ENCODE measurements around the gene NFATC3.

The NFATC3 gene

DNA sequence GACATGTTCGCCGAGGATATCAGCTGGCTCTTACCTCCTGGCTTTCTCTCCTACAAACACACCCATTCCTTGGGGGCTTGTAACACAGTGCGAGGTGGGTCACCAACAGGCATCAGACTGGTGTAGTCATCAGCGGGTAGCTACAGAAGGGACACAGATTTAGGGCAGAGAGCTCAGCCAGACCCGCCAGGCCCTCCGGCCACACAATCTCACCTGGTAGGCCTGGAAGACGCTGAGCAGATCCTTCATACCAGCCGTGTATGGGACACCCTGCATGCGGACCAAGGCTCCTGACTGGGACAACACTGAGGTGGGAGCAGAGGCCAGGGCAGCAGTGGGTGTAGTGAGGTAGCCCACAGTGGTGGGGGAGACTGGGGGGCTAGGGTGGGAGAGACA is 145.0 kb downstream of the NFATC3 start:
- TF ChIP-seq, protein P1, sequence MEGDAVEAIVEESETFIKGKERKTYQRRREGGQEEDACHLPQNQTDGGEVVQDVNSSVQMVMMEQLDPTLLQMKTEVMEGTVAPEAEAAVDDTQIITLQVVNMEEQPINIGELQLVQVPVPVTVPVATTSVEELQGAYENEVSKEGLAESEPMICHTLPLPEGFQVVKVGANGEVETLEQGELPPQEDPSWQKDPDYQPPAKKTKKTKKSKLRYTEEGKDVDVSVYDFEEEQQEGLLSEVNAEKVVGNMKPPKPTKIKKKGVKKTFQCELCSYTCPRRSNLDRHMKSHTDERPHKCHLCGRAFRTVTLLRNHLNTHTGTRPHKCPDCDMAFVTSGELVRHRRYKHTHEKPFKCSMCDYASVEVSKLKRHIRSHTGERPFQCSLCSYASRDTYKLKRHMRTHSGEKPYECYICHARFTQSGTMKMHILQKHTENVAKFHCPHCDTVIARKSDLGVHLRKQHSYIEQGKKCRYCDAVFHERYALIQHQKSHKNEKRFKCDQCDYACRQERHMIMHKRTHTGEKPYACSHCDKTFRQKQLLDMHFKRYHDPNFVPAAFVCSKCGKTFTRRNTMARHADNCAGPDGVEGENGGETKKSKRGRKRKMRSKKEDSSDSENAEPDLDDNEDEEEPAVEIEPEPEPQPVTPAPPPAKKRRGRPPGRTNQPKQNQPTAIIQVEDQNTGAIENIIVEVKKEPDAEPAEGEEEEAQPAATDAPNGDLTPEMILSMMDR (IDR thresholded peaks at IDR 0.05; ENCODE audit: extremely low read depth, insufficient read depth, missing control alignments) = no peak
- in situ Hi-C loops (cut with MboI; ENCODE audit: low pct_unique_long_range_greater_than_20kb, low sequenced_read_pairs, unreplicated experiment) = no loop called here
- no peak for DNase-seq (ENCODE audit: low spot score)

DNA sequence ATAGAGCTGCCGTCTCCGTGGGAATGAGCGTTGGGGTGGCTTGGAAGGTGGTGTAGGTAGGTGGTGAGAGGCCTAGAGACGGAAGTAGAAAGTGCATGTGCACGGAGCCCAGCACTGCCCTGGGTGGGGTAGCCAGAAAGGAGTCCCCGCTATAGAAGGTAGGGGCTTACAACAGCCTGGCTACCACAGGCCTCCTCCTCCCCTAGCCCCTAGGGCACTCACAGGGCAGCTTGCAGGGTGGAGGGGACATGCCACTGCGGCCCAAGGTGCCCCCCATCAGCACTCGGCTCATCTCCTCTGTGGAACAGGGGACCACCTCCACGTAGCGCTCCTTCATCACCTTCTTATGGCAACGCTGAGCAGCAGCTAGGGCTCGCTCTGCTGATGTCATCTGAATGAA is 145.8 kb downstream of the NFATC3 start:
- in situ Hi-C loops (cut with MboI; ENCODE audit: low pct_unique_long_range_greater_than_20kb, low sequenced_read_pairs, unreplicated experiment) = no loop called here
- TF ChIP-seq, protein P1 (IDR thresholded peaks at IDR 0.05; ENCODE audit: extremely low read depth, insufficient read depth, missing control alignments) = no peak
- DNase-seq (ENCODE audit: low spot score) = no peak

DNA sequence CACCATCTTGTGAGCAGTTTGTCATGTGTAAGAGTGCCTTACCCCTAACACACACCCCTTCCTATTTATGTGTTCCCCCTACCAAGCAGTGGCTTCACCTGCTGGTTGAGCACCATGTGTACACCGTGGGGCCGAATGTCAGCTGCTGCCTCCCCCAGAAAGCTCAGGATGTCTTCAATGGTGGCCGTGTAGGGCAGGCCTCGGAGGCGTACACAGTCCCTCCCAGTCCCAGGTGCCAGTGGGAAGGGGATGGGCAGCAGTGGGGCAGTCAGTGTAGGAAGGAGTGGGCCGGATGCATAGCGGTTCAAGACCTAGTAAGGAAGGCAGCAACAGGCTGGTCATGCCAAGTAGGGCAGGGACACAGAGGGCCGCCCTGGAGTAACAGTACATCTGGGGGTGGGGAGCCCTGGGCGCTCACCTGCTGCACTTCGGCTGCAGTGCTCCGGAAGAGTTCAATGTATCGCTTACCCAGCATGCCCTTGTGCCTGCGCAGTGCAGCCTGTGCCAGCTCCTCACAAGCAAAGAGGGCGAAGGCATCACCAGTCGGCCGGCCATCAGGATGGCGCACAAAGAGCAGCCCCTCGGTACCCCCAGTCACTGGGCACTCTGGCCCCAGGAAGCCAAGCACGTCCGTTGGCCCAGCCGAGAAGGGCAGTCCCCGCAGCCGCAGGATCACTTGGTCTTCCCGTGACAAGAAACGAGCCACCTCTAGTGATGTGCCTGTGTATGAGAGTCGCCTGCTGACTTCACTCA is 146.4 kb downstream of the NFATC3 start:
- in situ Hi-C loops (cut with MboI; ENCODE audit: low pct_unique_long_range_greater_than_20kb, low sequenced_read_pairs, unreplicated experiment) = no loop called here
- TF ChIP-seq, protein P1 (IDR thresholded peaks at IDR 0.05; ENCODE audit: extremely low read depth, insufficient read depth, missing control alignments) = no peak
- DNase-seq (ENCODE audit: low spot score) = no peak

DNA sequence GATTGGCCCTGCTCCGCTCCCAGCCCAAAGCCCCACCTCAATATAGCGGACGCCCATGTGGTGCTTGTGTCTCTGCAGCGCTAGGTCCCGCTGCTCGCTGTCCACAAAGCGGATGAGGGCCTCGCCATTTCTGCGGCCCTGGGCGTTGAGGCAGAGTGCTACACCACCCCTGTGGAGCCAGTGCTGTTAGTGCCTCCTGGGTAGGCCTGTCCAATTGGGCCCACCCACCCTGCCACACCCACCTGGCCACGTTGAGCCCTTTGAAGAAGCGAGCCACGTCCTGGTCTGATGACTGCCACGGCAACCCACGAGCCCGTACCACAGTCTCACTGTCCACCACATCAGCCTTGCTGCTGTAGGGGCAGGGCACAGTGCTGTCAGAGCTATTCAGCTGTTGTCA is 147.2 kb downstream of the NFATC3 start:
- TF ChIP-seq, protein P1 (IDR thresholded peaks at IDR 0.05; ENCODE audit: extremely low read depth, insufficient read depth, missing control alignments) = no peak
- DNase-seq (ENCODE audit: low spot score) = no peak
- in situ Hi-C loops (cut with MboI; ENCODE audit: low pct_unique_long_range_greater_than_20kb, low sequenced_read_pairs, unreplicated experiment) = no loop called here

DNA sequence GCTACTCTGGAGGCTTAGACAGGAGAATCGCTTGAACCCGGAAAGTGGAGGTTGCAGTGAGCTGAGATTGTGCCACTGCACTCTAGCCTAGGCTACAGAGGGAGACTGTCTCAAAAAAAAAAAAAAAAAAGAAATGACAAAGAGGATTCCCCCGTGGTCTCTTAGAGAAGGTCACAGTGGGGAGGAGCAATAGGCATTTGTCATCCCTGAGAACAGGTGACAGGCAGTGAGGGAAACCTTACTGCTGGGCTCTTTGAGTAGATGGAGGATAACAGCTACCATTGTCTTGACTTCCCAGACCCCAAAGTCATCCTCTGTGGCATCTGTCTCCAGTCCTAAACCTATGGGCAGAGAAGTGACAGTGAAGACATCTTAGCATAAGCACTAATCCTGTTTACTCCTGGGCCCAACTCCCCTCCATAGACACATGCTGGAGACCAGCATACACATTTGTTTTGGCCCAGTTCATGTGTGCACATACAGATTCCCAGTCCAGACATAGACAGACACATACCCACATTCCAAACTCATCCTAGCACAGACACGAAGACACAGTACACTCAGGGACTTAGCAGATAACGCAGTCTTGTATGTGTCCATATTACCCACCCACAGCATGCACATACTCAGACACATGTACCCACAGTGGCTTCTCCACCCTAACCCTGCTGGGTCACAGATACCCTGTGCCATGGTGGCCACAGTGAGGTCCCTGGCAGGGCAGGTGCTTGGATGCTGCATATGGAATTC is 148.1 kb downstream of the NFATC3 start:
- in situ Hi-C loops (cut with MboI; ENCODE audit: low pct_unique_long_range_greater_than_20kb, low sequenced_read_pairs, unreplicated experiment) = no loop called here
- TF ChIP-seq, protein P1 (IDR thresholded peaks at IDR 0.05; ENCODE audit: extremely low read depth, insufficient read depth, missing control alignments) = no peak
- no peak for DNase-seq (ENCODE audit: low spot score)

DNA sequence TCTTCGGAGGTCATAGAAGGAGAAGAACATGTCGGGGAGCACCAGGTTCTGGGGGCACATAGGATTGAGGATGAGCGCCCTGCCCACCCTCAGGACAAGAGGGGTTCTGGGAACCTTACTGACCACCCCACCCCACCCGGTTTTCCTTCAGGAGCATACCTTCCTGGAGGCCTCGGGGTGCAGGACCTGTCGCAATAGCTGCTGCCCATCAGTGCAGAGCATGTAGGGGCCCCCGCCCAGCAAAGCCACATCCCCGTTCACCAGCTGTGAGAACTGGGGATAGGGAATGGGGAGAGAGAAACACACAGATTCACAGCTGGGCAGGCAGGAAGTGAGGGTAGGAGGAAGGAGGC is 148.6 kb downstream of the NFATC3 start:
- in situ Hi-C loops (cut with MboI; ENCODE audit: low pct_unique_long_range_greater_than_20kb, low sequenced_read_pairs, unreplicated experiment) = no loop called here
- DNase-seq (ENCODE audit: low spot score) = no peak
- TF ChIP-seq, protein P1 (IDR thresholded peaks at IDR 0.05; ENCODE audit: extremely low read depth, insufficient read depth, missing control alignments) = no peak
